ENCODE data around the gene MPP1. TPM values are rescaled to one million over a fixed set of nuclear protein-coding genes. Genes with fewer than 3 reads are reported as not detected.

Gene MPP1
- polyA plus RNA-seq, 2 of the 4 experiments (the other 2 are of a cell fraction) = 10.7 to 14.3 TPM

GRCh38 chrX:154833746-154834274, 28.5 kb upstream of the MPP1 start:
- no peak for ATAC-seq
- TF ChIP-seq TFCP2L1 (CRISPR knock-in tag; IDR thresholded peaks at IDR 0.05) = no peak
- TF ChIP-seq MAZ (IDR thresholded peaks at IDR 0.05; ENCODE audit: borderline replicate concordance, low read depth, low read length) = no peak
- TF ChIP-seq RARB (CRISPR knock-in tag; IDR thresholded peaks at IDR 0.05) = no peak
- no peak for TF ChIP-seq ELK1 (IDR thresholded peaks at IDR 0.05; ENCODE audit: low read depth, low read length)
- ChIA-PET POLR2A (no interaction called here), CTCF (interaction anchor here (1.3 to 1.4 kb wide), 2 partner anchors 12 to 85 kb away, joined by 4 read pairs; no protein-coding TSS in a partner anchor)
- DNase-seq (ENCODE audit: low read depth in 1 of 2, low spot score in 1 of 2) = no peak
- Histone ChIP-seq H3K9me3 (no peaks in the 10 kb centered on the region), H3K4me1 (no peaks in the 10 kb centered on the region), H3K27ac (no peak overlapping the region), H3K4me2 (no peak overlapping the region), H3K4me3 (no peak overlapping the region)
- FAIRE-seq = no peak
- WGBS (ENCODE audit: missing lambda C conversion rate) = 77% methylated on average over 3 of the region's 3 CpGs

DNA sequence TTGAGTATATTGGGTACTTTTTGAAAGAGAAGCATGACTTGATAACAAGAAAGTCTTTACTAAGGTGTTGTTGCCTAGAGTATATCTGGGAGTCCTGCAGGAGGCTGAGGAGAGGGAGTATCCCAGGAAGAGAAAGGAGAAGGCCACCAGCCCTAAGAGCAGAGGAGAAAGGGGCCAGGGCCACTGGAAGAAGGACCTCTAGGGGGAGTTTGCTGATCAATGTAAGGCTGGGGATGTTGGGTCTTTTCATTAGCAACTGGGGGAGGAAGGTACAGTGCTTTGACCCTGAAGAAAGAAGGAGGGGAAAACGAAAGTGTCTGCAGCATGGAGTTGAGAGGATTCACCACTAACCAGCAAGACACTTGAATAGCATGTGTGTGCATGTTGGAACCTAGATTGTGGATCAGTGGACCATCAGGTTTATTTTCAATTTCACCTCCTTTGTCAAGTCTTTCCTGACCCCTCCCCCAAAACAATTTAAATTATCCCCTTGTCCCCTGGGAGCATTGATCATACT, 24.7 kb upstream of the MPP1 start:
- FAIRE-seq (peak; percentile 18), DNase-seq (ENCODE audit: low read depth in 1 of 2, low spot score in 1 of 2) (no peak), ATAC-seq (no peak)
- CTCF ChIA-PET = interaction anchor here (0.8 kb wide), 1 partner anchor 88 kb away, joined by 3 read pairs; no protein-coding TSS in a partner anchor
- H3K9me3 ChIP-seq = no peaks in the 10 kb centered on the region
- no peaks in the 10 kb centered on the region for H3K4me1 ChIP-seq
- no peak overlapping the region for H3K4me3 ChIP-seq
- H3K4me2 ChIP-seq = no peak overlapping the region
- WGBS (ENCODE audit: missing lambda C conversion rate) = 0% methylated on average over 1 of the region's 1 CpG
- no peak overlapping the region for H3K27ac ChIP-seq
- POLR2A ChIA-PET = no interaction called here
- TF ChIP-seq MAFK (IDR thresholded peaks at IDR 0.05; ENCODE audit: partially characterized antibody) = no peak
- TF ChIP-seq ZFP36 (IDR thresholded peaks at IDR 0.05; ENCODE audit: borderline replicate concordance, partially characterized antibody) = no peak
- no peak for TF ChIP-seq PHF8 (IDR thresholded peaks at IDR 0.05; ENCODE audit: borderline replicate concordance, low read depth)
- TF ChIP-seq BHLHE40 (IDR thresholded peaks at IDR 0.05; ENCODE audit: low read depth, low read length) = no peak
- TF ChIP-seq KDM5A (IDR thresholded peaks at IDR 0.05) = no peak
- TF ChIP-seq CBX2 (IDR thresholded peaks at IDR 0.05; ENCODE audit: borderline replicate concordance, low read depth) = no peak
- no peak for TF ChIP-seq RCOR1 (IDR thresholded peaks at IDR 0.05; ENCODE audit: low read depth, low read length)
- TF ChIP-seq POLR2A (IDR thresholded peaks at IDR 0.05; ENCODE audit: low read length) = no peak
- TF ChIP-seq POLR2AphosphoS2 (conservative IDR thresholded peaks at IDR 0.05; ENCODE audit: low read length) = no peak
- TF ChIP-seq JUN (IDR thresholded peaks at IDR 0.05) = no peak
- no peak for TF ChIP-seq GATA3 (IDR thresholded peaks at IDR 0.05; ENCODE audit: borderline replicate concordance)
- TF ChIP-seq RAD21 (conservative IDR thresholded peaks at IDR 0.05 in 1 of 2, IDR thresholded peaks at IDR 0.05 in 1 of 2) = no peak
- TF ChIP-seq TFCP2L1 (CRISPR knock-in tag; IDR thresholded peaks at IDR 0.05) = no peak
- TF ChIP-seq FOSB (CRISPR knock-in tag; IDR thresholded peaks at IDR 0.05) = no peak
- TF ChIP-seq NR3C1 (IDR thresholded peaks at IDR 0.05) = no peak
- TF ChIP-seq NFE2L2 (conservative IDR thresholded peaks at IDR 0.05; ENCODE audit: low read length) = no peak

- no peak overlapping the region for H3K4me3 ChIP-seq
- ChIA-PET CTCF (interaction anchor here (0.9 kb wide), 1 partner anchor 16 kb away, joined by 3 read pairs; no protein-coding TSS in a partner anchor), POLR2A (interaction anchor here (0.6 kb wide), 1 partner anchor 370 kb away, joined by 13 read pairs; no protein-coding TSS in a partner anchor)
- no peak for DNase-seq (ENCODE audit: low read depth in 1 of 2, low spot score in 1 of 2)
- FAIRE-seq = peak; percentile 13
- H3K4me1 ChIP-seq = no peaks in the 10 kb centered on the region
- no peak for TF ChIP-seq FOXS1 (CRISPR knock-in tag; IDR thresholded peaks at IDR 0.05)
- no peak for TF ChIP-seq CBX2 (IDR thresholded peaks at IDR 0.05; ENCODE audit: borderline replicate concordance, low read depth)
- no peak for TF ChIP-seq EHF (CRISPR knock-in tag; IDR thresholded peaks at IDR 0.05)
- no peak for TF ChIP-seq RCOR1 (IDR thresholded peaks at IDR 0.05; ENCODE audit: low read depth, low read length)
- no peak for TF ChIP-seq CHD4 (IDR thresholded peaks at IDR 0.05; ENCODE audit: borderline replicate concordance)
- TF ChIP-seq TFCP2L1 (CRISPR knock-in tag; IDR thresholded peaks at IDR 0.05) = no peak
- TF ChIP-seq HOXB5 (CRISPR knock-in tag; IDR thresholded peaks at IDR 0.05) = no peak
- no peak for TF ChIP-seq MAZ (IDR thresholded peaks at IDR 0.05; ENCODE audit: borderline replicate concordance, low read depth, low read length)
- TF ChIP-seq BCL3 (IDR thresholded peaks at IDR 0.05) = no peak
- no peak for TF ChIP-seq HES2 (IDR thresholded peaks at IDR 0.05)
- no peak for TF ChIP-seq CBX8 (IDR thresholded peaks at IDR 0.05)
- no peak for TF ChIP-seq NR3C1 (IDR thresholded peaks at IDR 0.05)
- TF ChIP-seq HDAC2 (IDR thresholded peaks at IDR 0.05) = no peak
- TF ChIP-seq PBX3 (IDR thresholded peaks at IDR 0.05) = no peak
- TF ChIP-seq MAFK (IDR thresholded peaks at IDR 0.05; ENCODE audit: partially characterized antibody) = no peak
- TF ChIP-seq KDM5A (IDR thresholded peaks at IDR 0.05) = no peak
- no peak for TF ChIP-seq ZSCAN20 (CRISPR knock-in tag; IDR thresholded peaks at IDR 0.05)
- no peak for TF ChIP-seq ZFP36 (IDR thresholded peaks at IDR 0.05; ENCODE audit: borderline replicate concordance, partially characterized antibody)
- no peaks in the 10 kb centered on the region for H3K9me3 ChIP-seq
- ATAC-seq = no peak
- H3K27ac ChIP-seq = no peak overlapping the region
- H3K4me2 ChIP-seq = no peak overlapping the region
Measured at GRCh38 chrX:154829134-154829533, 23.8 kb upstream of the MPP1 start.
